Cardiac ventricle fibroblast (primary cell): Measurements from ENCODE around the gene ZNF417. TPM values are rescaled to one million over a fixed set of nuclear protein-coding genes. Genes with fewer than 3 reads are reported as not detected.

Experiments
- total RNA-seq: library from RNA; depleted of rRNA; stranded (reverse); fragments of >200 nt; gene quantifications from 2 replicates; pipeline ENCODE4 v1.2.3, GENCODE V29; 2015

The ZNF417 gene
- 7.2 and 7.5 TPM in 2 replicates for total RNA-seq

DNA sequence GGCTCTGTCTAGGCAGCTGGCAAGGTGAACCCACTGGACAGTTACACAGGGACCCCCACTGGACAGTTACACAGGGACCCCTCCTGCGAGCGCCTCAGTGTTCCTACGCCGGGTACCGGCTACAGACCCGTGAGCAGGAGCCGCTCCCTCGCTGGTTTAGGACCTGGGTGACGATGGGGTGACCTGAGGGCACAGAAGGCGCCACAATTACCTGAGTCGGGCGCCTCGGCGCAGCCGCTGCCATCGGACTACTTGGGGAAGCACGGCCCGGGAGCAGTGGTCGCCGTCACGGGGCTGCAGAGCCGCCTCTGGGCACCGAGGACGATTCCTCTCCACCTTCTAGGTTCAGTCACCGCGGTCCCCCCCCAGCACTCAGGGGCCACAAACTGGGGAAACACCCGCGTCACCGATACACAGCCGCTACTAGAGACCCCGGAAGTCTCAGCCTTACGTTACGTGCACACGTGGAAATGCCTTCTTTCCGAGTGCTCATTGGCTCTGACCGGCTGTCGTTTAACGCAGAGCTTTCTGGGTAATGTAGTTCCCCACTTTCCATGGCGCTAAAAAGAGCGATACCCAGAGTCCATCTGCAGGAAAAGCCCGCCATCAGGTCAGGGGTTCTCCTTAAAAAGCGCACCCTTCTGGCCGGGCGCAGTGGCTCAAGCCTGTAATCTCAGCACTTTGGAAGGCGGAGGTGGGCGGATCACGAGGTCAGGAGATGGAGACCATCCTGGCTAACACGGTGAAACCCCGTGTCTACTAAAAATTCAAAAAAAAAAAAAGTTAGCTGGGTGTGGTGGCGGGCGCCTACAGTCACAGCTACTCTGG, at the start of gene ZNF417:
TSS of gene ZNF417 (minus strand) at position 425 of the 828 bp plus-strand sequence. CDS start at position 244, 181 bp downstream.

DNA sequence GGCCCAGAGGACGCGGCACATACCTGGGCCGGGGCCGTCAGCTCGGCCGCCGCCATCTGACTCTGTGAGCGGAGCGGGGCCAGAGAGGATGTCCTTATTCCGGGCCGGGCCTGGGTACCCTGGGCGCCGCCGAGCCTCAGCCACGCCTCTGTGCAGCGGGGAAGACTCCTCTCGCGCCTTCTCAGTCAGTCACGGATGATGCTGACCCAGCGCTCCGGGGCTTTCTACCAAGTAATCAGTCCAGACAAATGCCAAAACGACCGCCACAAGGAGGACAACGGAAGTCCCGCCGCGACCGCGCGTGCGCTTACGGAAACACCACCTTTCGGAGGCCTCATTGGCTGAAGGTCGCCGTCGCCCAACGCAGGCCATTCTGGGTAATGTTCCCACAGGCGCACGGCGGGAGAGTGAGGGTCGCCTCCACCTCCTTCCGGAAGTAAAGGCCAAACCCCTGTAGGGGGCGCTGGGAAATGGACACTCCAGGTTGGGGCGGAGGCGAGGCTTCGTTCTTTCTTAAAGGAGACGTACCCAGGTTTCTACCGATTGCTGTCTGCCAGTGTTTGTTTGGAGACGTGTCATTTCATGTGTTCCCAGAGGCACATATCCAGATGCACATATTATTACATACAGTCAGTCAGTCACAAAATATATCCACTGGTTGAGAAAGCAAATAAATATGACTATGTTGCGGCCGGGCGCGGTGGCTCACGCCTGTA, 31.2 kb upstream of the ZNF417 start, which contains the start of gene ZNF256:
TSS of gene ZNF256 (minus strand) at position 288 of the 716 bp plus-strand sequence. CDS start at position 56, 232 bp downstream.

DNA sequence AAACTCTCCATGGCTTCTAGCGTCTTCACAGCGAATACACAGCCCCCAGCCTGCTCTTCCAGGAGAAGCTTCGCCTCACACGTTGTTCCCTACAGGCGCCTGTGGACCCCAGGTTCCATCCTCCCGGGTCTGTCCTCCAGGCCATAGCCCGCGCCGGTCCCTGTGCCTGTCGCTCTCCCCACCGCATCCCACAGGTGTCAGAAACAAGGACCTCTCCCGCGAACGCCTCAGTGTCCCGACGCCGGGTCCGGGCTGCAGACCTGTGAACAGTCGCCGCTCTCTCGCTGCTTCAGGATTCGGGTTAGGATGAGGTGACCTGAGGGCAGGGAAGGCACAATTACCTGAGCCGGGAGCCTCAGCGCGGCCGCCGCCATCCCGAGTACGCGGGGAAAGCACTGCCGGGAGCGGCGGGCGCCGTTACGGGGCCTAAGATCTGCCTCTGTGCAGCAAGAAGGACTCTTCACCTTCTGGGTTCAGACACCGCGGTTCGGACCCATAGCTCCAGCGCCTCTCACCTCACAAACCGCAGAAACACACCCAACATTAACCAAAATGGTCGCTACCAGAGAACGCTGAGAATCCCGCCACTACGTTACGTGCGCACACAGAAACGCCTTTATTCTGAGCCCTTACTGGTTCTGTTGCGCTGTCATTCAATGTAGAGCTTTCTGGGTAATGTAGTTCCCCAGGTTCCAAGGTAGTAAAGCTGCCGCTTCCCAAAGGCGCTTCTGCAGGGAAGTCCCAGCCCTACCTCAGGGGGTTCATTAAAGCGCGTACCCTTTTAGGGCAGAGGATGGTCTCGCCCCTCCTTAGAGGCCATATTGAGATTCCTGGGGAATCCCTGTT, 18.7 kb upstream of the ZNF417 start, which contains the start of gene ZNF418:
TSS of gene ZNF418 (minus strand) at position 583 of the 846 bp plus-strand sequence. CDS start 1,580 bp downstream, outside the sequence.

DNA sequence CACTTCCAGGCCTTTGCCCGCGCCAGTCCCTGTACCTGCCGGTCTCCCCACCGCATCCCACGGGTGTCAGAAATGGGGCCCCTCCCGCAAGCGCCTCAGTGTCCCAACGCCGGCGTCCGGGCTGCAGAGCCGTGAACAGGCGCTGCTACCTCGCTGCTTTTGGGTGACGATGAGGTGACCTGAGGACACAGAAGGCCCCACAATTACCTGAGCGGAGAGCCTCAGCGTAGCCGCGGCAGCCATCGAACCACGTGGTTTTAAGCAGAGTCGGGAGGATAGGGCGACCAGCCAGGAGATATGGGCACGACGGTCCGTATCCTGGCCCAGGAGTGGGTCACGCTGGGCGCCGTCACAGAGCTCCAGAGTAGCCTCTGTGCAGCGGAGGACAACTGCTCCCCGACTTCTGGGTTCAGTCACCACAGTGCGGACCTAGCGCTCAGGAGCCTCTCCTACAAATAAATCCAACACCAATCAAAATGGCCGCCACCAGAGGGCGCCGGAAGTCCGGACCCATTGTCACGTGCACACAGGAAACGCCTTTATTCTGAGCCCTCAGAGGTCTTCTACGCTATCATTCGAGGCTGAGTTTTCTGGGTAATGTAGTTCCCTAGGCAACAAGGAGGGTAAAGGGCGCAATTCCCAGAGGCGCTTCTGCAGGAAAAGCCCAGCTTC, 27.7 kb downstream of the ZNF417 start, which contains the start of gene ZNF814:
TSS of gene ZNF814 (minus strand) at position 478 of the 672 bp plus-strand sequence. CDS start at position 243, 235 bp downstream.

Other genes with a start within 250 kb of the ZNF417 start
- gene ZSCAN4, start 247.7 kb downstream of the ZNF417 start, total RNA-seq: not detected in 2 replicates
- gene ZNF551, start 234.6 kb downstream of the ZNF417 start, total RNA-seq: 5.1 and 5.9 TPM in 2 replicates
- gene ZNF154, start 207.4 kb downstream of the ZNF417 start, total RNA-seq: 3.6 and 4.7 TPM in 2 replicates
- gene ZNF671, start 189.0 kb downstream of the ZNF417 start, total RNA-seq: 5.6 and 7.5 TPM in 2 replicates
- gene ZNF776, start 169.8 kb downstream of the ZNF417 start, total RNA-seq: 6.7 and 7.4 TPM in 2 replicates
- 8.6 and 9.0 TPM in 2 replicates for gene ZNF586, start 146.9 kb downstream of the ZNF417 start, total RNA-seq
- 2.0 and 3.4 TPM in 2 replicates for gene ZNF552, start 101.7 kb downstream of the ZNF417 start, total RNA-seq
- gene ZNF587B, start 86.3 kb downstream of the ZNF417 start, total RNA-seq: 11.0 and 12.4 TPM in 2 replicates
- 10.7 and 24.6 TPM in 2 replicates for gene ZNF587, start 66.7 kb downstream of the ZNF417 start, total RNA-seq
- 5.7 and 8.9 TPM in 2 replicates for gene ZNF814, start 27.6 kb downstream of the ZNF417 start, total RNA-seq
- gene ZNF418, start 18.8 kb upstream of the ZNF417 start, total RNA-seq: 1.9 and 3.7 TPM in 2 replicates
- gene ZNF256, start 31.1 kb upstream of the ZNF417 start, total RNA-seq: 4.1 and 6.2 TPM in 2 replicates
- 0.64 TPM in 1 of 2 replicates, not detected in the other for gene C19orf18, start 57.9 kb upstream of the ZNF417 start, total RNA-seq
- gene ZNF606, start 86.2 kb upstream of the ZNF417 start, total RNA-seq: 13.3 and 16.1 TPM in 2 replicates
- not detected in 2 replicates for gene ZSCAN1, start 117.4 kb upstream of the ZNF417 start, total RNA-seq
- 3.9 and 5.3 TPM in 2 replicates for gene ZNF135, start 142.7 kb upstream of the ZNF417 start, total RNA-seq
- 49.3 and 52.7 TPM in 2 replicates for gene ZSCAN18, start 181.6 kb upstream of the ZNF417 start, total RNA-seq
- 7.2 and 7.8 TPM in 2 replicates for gene ZNF329, start 234.2 kb upstream of the ZNF417 start, total RNA-seq